Measurements from ENCODE around the gene PPP2R2C. TPM values are rescaled to one million over a fixed set of nuclear protein-coding genes. Genes with fewer than 3 reads are reported as not detected.

PPP2R2C gene
- total RNA-seq, 1 experiment from 2014 or later: 8.1 TPM

DNA sequence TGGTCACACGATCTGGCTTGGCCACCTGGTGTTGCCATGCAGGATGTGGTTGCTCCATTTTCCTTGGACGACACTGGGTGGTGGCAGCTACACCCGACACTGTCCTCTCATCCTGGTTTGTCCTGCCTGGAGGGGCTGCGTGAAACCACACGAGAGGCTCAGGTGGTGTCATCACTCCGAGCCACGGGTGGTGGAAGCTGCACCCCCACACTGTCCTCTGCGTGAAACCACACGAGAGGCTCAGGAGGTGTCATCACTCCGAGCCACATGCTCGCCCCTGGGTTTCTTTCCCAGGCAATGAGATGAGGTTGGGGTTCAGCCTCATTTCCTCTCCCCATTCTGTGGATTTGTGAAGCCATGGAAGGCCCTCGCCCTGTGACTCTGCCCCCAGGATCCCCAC lies 168.5 kb downstream of the PPP2R2C start:
- Histone ChIP-seq H2BK5ac (ENCODE audit: insufficient read length, low read length) (no peak overlapping the region), H2BK120ac (ENCODE audit: low read depth, low read length, poor library complexity, severe bottlenecking) (no peak overlapping the region), H3K23me2 (ENCODE audit: insufficient read length, low read depth, low read length, poor library complexity, severe bottlenecking) (no peaks in the 10 kb centered on the region), H4K20me1 (ENCODE audit: control insufficient read depth, insufficient read depth, insufficient read length) (no peaks in the 10 kb centered on the region), H2BK15ac (ENCODE audit: low read depth, low read length) (no peak overlapping the region), H3K4me1 (ENCODE audit: insufficient read depth, low read length) (no peaks in the 10 kb centered on the region), H3K27ac (ENCODE audit: insufficient read length, low read depth, low read length) (no peak overlapping the region), H3K79me2 (ENCODE audit: insufficient read depth, low read length) (no peaks in the 10 kb centered on the region), H2AFZ (ENCODE audit: low read length) (no peak overlapping the region), H2AK5ac (ENCODE audit: insufficient read length, low read length) (no peak overlapping the region), H3K79me1 (ENCODE audit: insufficient read depth, low read depth, low read length, poor library complexity, severe bottlenecking) (no peaks in the 10 kb centered on the region), H4K8ac (replicated peaks; ENCODE audit: insufficient read length, low read depth, low read length) (no peak overlapping the region), H3T11ph (ENCODE audit: low read length) (no peak overlapping the region), H2BK12ac (ENCODE audit: insufficient read length, low read depth, low read length) (no peak overlapping the region), H3K4ac (ENCODE audit: low read depth, low read length) (no peak overlapping the region), H4K91ac (ENCODE audit: insufficient read length, low read depth, low read length) (no peak overlapping the region), H3K14ac (ENCODE audit: insufficient read depth, low read length) (no peak overlapping the region), H3K56ac (ENCODE audit: insufficient read length, low read depth, low read length) (no peak overlapping the region), H3K27me3 (ENCODE audit: insufficient read depth, low read length) (no peaks in the 10 kb centered on the region), H2BK20ac (ENCODE audit: low read depth, low read length, poor library complexity, severe bottlenecking) (no peak overlapping the region), H4K5ac (ENCODE audit: insufficient read length, low read depth, low read length) (no peak overlapping the region), H3K18ac (ENCODE audit: insufficient read length, low read depth, low read length) (no peak overlapping the region), H3K9ac (ENCODE audit: extremely low read depth, insufficient read length, low read length) (no peak overlapping the region), H3K9me3 (ENCODE audit: control insufficient read depth, low read depth, low read length) (no peaks in the 10 kb centered on the region), H3K23ac (ENCODE audit: insufficient read length, low read depth, low read length) (no peak overlapping the region), H3K4me2 (ENCODE audit: insufficient read depth, insufficient read length, low read length) (no peak overlapping the region)
- H3K27ac Mint-ChIP-seq: no peak overlapping the region
- WGBS (ENCODE audit: extremely low coverage, insufficient read length, low lambda C conversion rate): no CpG with 5 or more reads among the region's 12 CpGs
- H3K4me1 Mint-ChIP-seq: 0 out of 4 replicates have a peak, but pooled peaks cover 0 to 2% of the 10 kb centered on the region in 2 experiments
- no peak for DNase-seq
- no peak overlapping the region for H3K4me3 Mint-ChIP-seq
- peaks cover 5% of the 10 kb centered on the region in 2 experiments; a peak in 4 of 5 replicates for H3K9me3 Mint-ChIP-seq
- TF ChIP-seq, protein P1, sequence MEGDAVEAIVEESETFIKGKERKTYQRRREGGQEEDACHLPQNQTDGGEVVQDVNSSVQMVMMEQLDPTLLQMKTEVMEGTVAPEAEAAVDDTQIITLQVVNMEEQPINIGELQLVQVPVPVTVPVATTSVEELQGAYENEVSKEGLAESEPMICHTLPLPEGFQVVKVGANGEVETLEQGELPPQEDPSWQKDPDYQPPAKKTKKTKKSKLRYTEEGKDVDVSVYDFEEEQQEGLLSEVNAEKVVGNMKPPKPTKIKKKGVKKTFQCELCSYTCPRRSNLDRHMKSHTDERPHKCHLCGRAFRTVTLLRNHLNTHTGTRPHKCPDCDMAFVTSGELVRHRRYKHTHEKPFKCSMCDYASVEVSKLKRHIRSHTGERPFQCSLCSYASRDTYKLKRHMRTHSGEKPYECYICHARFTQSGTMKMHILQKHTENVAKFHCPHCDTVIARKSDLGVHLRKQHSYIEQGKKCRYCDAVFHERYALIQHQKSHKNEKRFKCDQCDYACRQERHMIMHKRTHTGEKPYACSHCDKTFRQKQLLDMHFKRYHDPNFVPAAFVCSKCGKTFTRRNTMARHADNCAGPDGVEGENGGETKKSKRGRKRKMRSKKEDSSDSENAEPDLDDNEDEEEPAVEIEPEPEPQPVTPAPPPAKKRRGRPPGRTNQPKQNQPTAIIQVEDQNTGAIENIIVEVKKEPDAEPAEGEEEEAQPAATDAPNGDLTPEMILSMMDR (conservative IDR thresholded peaks at IDR 0.05): no peak
- peaks cover 23% of the 10 kb centered on the region for H3K27me3 Mint-ChIP-seq (ENCODE audit: low read depth)
- H3K36me3 Mint-ChIP-seq (ENCODE audit: insufficient read depth in 1 of 3, low read depth in 3 of 3): peaks cover 25 to 36% (median 35%) of the 10 kb centered on the region in 3 experiments

Measured in H9 (cell line).